WTC11 (cell line): ENCODE measurements around the gene KIAA0232. TPM values are rescaled to one million over a fixed set of nuclear protein-coding genes. Genes with fewer than 3 reads are reported as not detected.

Experiments used
- ATAC-seq: fragments of 200-7000 bp; cut with Tn5 transposase; 2 replicates; pipeline ENCODE4 v1.10.0; 2021; ENCODE audit warnings: mild to moderate bottlenecking, moderate library complexity
- CTCF ChIA-PET: fragments of 300-600 bp; sonication (Branson Sonifier 250); formaldehyde crosslinking; loops from one replicate; lab custom pipeline; 2021; ENCODE audit warnings: antibody characterized with exemption; lab: Charles Lee
- POLR2A ChIA-PET: fragments of 350-600 bp; sonication (Branson Sonifier 250); formaldehyde crosslinking; loops from one replicate; lab custom pipeline; 2021; ENCODE audit warnings: antibody characterized with exemption; lab: Charles Lee
- DNase-seq: peaks from one replicate; pipeline ENCODE4 v3.0.0; 2021; ENCODE audit warnings: low spot score
- H3K27ac Mint-ChIP-seq: 2 replicates; pipeline ENCODE4 v1.8.0; 2021; ENCODE audit warnings: mixed read lengths
- H3K27me3 Mint-ChIP-seq: 2 replicates; pipeline ENCODE4 v1.8.0; 2021; ENCODE audit warnings: low read depth, mild to moderate bottlenecking, moderate library complexity, mixed read lengths
- H3K36me3 Mint-ChIP-seq: 2 replicates; pipeline ENCODE4 v1.8.0; 2021; ENCODE audit warnings: mixed read lengths
- H3K4me1 Mint-ChIP-seq: 2 replicates; pipeline ENCODE4 v1.8.0; 2022; ENCODE audit warnings: mixed read lengths
- H3K4me3 Mint-ChIP-seq: 2 replicates; pipeline ENCODE4 v1.8.0; 2021; ENCODE audit warnings: mild to moderate bottlenecking, moderate library complexity, mixed read lengths
- H3K9me3 Mint-ChIP-seq: 2 replicates; pipeline ENCODE4 v1.8.0; 2021; ENCODE audit warnings: mixed read lengths
- ATF1 ChIP-seq: sonication (generic); formaldehyde crosslinking; IDR thresholded peaks from 2 replicates; pipeline ENCODE4 v1.8.1; 2023; ENCODE audit warnings: mild to moderate bottlenecking, moderate library complexity, missing genetic modification reagents
- ERG ChIP-seq: fragments of 250-450 bp; sonication (Bioruptor Pico); IDR thresholded peaks from 2 replicates; pipeline ENCODE4 v1.8.0; 2021; ENCODE audit warnings: mild to moderate bottlenecking
- ESRRA ChIP-seq: sonication (generic); formaldehyde crosslinking; IDR thresholded peaks from 2 replicates; pipeline ENCODE4 v1.8.1; 2022; ENCODE audit warnings: mild to moderate bottlenecking, missing genetic modification reagents, borderline replicate concordance
- FOXP4 ChIP-seq: sonication (generic); formaldehyde crosslinking; IDR thresholded peaks from 2 replicates; pipeline ENCODE4 v1.8.0; 2022; ENCODE audit warnings: mild to moderate bottlenecking, missing genetic modification reagents
- GRHL2 ChIP-seq: fragments of 250-450 bp; sonication (Bioruptor Pico); IDR thresholded peaks from 2 replicates; pipeline ENCODE4 v1.8.0; 2022; ENCODE audit warnings: mild to moderate bottlenecking, moderate library complexity; ENCODE audit not compliant: insufficient replicate concordance, severe bottlenecking
- GTF2I ChIP-seq: fragments of 250-450 bp; sonication (Bioruptor Pico); conservative IDR thresholded peaks from 2 replicates; pipeline ENCODE4 v1.4.0; 2021; ENCODE audit warnings: mild to moderate bottlenecking
- HMGXB4 ChIP-seq: sonication (generic); formaldehyde crosslinking; IDR thresholded peaks from 2 replicates; pipeline ENCODE4 v1.8.1; 2023; ENCODE audit warnings: mild to moderate bottlenecking, moderate library complexity, missing genetic modification reagents
- JAZF1 ChIP-seq: fragments of 250-450 bp; sonication (Bioruptor Pico); IDR thresholded peaks from 2 replicates; pipeline ENCODE4 v1.9.0; 2021; ENCODE audit warnings: moderate library complexity, mild to moderate bottlenecking, inconsistent platforms
- KAT7 ChIP-seq: sonication (generic); formaldehyde crosslinking; IDR thresholded peaks from 2 replicates; pipeline ENCODE4 v1.8.1; 2023; ENCODE audit warnings: missing genetic modification reagents, mild to moderate bottlenecking, borderline replicate concordance
- MYBL2 ChIP-seq: sonication (generic); formaldehyde crosslinking; IDR thresholded peaks from 2 replicates; pipeline ENCODE4 v1.8.1; 2023; ENCODE audit warnings: mild to moderate bottlenecking, moderate library complexity, missing genetic modification reagents
- NFATC4 ChIP-seq: fragments of 250-450 bp; sonication (Bioruptor Pico); IDR thresholded peaks from 2 replicates; pipeline ENCODE4 v1.9.0; 2021; ENCODE audit warnings: mild to moderate bottlenecking
- NR1H2 ChIP-seq: sonication (generic); formaldehyde crosslinking; IDR thresholded peaks from 2 replicates; pipeline ENCODE4 v1.9.0; 2021; ENCODE audit warnings: mild to moderate bottlenecking, moderate library complexity, missing genetic modification reagents
- OVOL2 ChIP-seq: fragments of 250-450 bp; sonication (Bioruptor Pico); IDR thresholded peaks from 2 replicates; pipeline ENCODE4 v1.9.0; 2021; ENCODE audit warnings: mild to moderate bottlenecking, borderline replicate concordance
- RELA ChIP-seq: sonication (generic); formaldehyde crosslinking; IDR thresholded peaks from 2 replicates; pipeline ENCODE4 v1.8.1; 2022; ENCODE audit warnings: missing genetic modification reagents, mild to moderate bottlenecking, borderline replicate concordance
- SMAD3 ChIP-seq: sonication (generic); formaldehyde crosslinking; IDR thresholded peaks from 2 replicates; pipeline ENCODE4 v1.8.0; 2022; ENCODE audit warnings: missing genetic modification reagents, mild to moderate bottlenecking, borderline replicate concordance
- SOX15 ChIP-seq: fragments of 250-450 bp; sonication (Bioruptor Pico); IDR thresholded peaks from 2 replicates; pipeline ENCODE4 v1.9.0; 2021; ENCODE audit warnings: mild to moderate bottlenecking
- SP1 ChIP-seq: sonication (generic); formaldehyde crosslinking; conservative IDR thresholded peaks from 2 replicates; pipeline ENCODE4 v1.8.1; 2022; ENCODE audit warnings: missing genetic modification reagents
- TCF7 ChIP-seq: sonication (generic); formaldehyde crosslinking; IDR thresholded peaks from 2 replicates; pipeline ENCODE4 v1.8.0; 2022; ENCODE audit warnings: mild to moderate bottlenecking, low read depth, missing genetic modification reagents, moderate library complexity
- TEAD4 ChIP-seq: sonication (generic); formaldehyde crosslinking; IDR thresholded peaks from 2 replicates; pipeline ENCODE4 v1.8.0; 2022; ENCODE audit warnings: mild to moderate bottlenecking, missing genetic modification reagents
- ZNF219 ChIP-seq: sonication (generic); formaldehyde crosslinking; IDR thresholded peaks from 2 replicates; pipeline ENCODE4 v1.8.0; 2023; ENCODE audit warnings: missing genetic modification reagents, mild to moderate bottlenecking, borderline replicate concordance
- ZNF232 ChIP-seq: sonication (generic); formaldehyde crosslinking; IDR thresholded peaks from 2 replicates; pipeline ENCODE4 v1.8.0; 2022; ENCODE audit warnings: mild to moderate bottlenecking, missing genetic modification reagents
- total RNA-seq: library from RNA; stranded (reverse); gene quantifications from 3 replicates; pipeline ENCODE4 v1.2.3, GENCODE V29; 2021
- TF ChIP-seq, protein P1 (sequence below): sonication (generic); formaldehyde crosslinking; IDR thresholded peaks from 2 replicates; pipeline ENCODE4 v1.8.1; 2023; ENCODE audit warnings: mild to moderate bottlenecking, missing genetic modification reagents, borderline replicate concordance
- TF ChIP-seq, protein P2 (sequence below): sonication (generic); formaldehyde crosslinking; IDR thresholded peaks from 2 replicates; pipeline ENCODE4 v1.8.1; 2023; ENCODE audit warnings: mild to moderate bottlenecking, missing genetic modification reagents
- TF ChIP-seq, protein P3 (sequence below): sonication (generic); formaldehyde crosslinking; IDR thresholded peaks from 2 replicates; pipeline ENCODE4 v1.8.0; 2022; ENCODE audit warnings: mild to moderate bottlenecking, missing genetic modification reagents
- TF ChIP-seq, protein P4 (sequence below): sonication (generic); formaldehyde crosslinking; IDR thresholded peaks from 2 replicates; pipeline ENCODE4 v1.8.0; 2022; ENCODE audit warnings: mild to moderate bottlenecking, missing genetic modification reagents

KIAA0232 gene
- total RNA-seq, 1 experiment from 2014 or later: 23.2 TPM

- TF ChIP-seq KAT7 (CRISPR knock-in tag) (no peak), ATF1 (no peak), MYBL2 (no peak), SOX15 (no peak), ERG (CRISPR knock-in tag) (no peak)
- TF ChIP-seq, protein P1, sequence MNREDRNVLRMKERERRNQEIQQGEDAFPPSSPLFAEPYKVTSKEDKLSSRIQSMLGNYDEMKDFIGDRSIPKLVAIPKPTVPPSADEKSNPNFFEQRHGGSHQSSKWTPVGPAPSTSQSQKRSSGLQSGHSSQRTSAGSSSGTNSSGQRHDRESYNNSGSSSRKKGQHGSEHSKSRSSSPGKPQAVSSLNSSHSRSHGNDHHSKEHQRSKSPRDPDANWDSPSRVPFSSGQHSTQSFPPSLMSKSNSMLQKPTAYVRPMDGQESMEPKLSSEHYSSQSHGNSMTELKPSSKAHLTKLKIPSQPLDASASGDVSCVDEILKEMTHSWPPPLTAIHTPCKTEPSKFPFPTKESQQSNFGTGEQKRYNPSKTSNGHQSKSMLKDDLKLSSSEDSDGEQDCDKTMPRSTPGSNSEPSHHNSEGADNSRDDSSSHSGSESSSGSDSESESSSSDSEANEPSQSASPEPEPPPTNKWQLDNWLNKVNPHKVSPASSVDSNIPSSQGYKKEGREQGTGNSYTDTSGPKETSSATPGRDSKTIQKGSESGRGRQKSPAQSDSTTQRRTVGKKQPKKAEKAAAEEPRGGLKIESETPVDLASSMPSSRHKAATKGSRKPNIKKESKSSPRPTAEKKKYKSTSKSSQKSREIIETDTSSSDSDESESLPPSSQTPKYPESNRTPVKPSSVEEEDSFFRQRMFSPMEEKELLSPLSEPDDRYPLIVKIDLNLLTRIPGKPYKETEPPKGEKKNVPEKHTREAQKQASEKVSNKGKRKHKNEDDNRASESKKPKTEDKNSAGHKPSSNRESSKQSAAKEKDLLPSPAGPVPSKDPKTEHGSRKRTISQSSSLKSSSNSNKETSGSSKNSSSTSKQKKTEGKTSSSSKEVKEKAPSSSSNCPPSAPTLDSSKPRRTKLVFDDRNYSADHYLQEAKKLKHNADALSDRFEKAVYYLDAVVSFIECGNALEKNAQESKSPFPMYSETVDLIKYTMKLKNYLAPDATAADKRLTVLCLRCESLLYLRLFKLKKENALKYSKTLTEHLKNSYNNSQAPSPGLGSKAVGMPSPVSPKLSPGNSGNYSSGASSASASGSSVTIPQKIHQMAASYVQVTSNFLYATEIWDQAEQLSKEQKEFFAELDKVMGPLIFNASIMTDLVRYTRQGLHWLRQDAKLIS: no peak
- TF ChIP-seq, protein P2, sequence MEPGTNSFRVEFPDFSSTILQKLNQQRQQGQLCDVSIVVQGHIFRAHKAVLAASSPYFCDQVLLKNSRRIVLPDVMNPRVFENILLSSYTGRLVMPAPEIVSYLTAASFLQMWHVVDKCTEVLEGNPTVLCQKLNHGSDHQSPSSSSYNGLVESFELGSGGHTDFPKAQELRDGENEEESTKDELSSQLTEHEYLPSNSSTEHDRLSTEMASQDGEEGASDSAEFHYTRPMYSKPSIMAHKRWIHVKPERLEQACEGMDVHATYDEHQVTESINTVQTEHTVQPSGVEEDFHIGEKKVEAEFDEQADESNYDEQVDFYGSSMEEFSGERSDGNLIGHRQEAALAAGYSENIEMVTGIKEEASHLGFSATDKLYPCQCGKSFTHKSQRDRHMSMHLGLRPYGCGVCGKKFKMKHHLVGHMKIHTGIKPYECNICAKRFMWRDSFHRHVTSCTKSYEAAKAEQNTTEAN (CRISPR knock-in tag): no peak
Measured at GRCh38 chr4:6889101-6889735, 106.7 kb downstream of the KIAA0232 start (continued).

GRCh38 chr4:6889736-6890324 lies 107.3 kb downstream of the KIAA0232 start:
- Mint-ChIP-seq H3K36me3 (peaks cover 12% of the 10 kb centered on the region), H3K27ac (no peak overlapping the region), H3K27me3 (no peaks in the 10 kb centered on the region), H3K9me3 (peaks cover 10% of the 10 kb centered on the region), H3K4me3 (no peak overlapping the region), H3K4me1 (peaks cover 6% of the 10 kb centered on the region)
- POLR2A ChIA-PET: no interaction called here
- ATAC-seq: no peak
- DNase-seq: no peak
- CTCF ChIA-PET: no interaction called here
- TF ChIP-seq GTF2I (CRISPR knock-in tag) (no peak), SP1 (CRISPR knock-in tag) (no peak), NR1H2 (CRISPR knock-in tag) (no peak), HMGXB4 (CRISPR knock-in tag) (no peak), GRHL2 (CRISPR knock-in tag) (no peak), FOXP4 (CRISPR knock-in tag) (no peak), TEAD4 (no peak), SMAD3 (no peak), NFATC4 (no peak), RELA (no peak), JAZF1 (CRISPR knock-in tag) (no peak), ZNF219 (CRISPR knock-in tag) (no peak), ESRRA (CRISPR knock-in tag) (no peak), OVOL2 (CRISPR knock-in tag) (no peak), ZNF232 (CRISPR knock-in tag) (no peak), TCF7 (no peak)
- TF ChIP-seq, protein P3, sequence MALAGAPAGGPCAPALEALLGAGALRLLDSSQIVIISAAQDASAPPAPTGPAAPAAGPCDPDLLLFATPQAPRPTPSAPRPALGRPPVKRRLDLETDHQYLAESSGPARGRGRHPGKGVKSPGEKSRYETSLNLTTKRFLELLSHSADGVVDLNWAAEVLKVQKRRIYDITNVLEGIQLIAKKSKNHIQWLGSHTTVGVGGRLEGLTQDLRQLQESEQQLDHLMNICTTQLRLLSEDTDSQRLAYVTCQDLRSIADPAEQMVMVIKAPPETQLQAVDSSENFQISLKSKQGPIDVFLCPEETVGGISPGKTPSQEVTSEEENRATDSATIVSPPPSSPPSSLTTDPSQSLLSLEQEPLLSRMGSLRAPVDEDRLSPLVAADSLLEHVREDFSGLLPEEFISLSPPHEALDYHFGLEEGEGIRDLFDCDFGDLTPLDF (CRISPR knock-in tag): no peak
- TF ChIP-seq, protein P4, sequence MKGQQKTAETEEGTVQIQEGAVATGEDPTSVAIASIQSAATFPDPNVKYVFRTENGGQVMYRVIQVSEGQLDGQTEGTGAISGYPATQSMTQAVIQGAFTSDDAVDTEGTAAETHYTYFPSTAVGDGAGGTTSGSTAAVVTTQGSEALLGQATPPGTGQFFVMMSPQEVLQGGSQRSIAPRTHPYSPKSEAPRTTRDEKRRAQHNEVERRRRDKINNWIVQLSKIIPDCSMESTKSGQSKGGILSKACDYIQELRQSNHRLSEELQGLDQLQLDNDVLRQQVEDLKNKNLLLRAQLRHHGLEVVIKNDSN (CRISPR knock-in tag): no peak
